HG02610 (cell line): ENCODE results near the gene LSM2.
"Not testable (repeated sequence)": the region's sequence is repeated elsewhere in the genome, so short reads cannot be mapped to it uniquely, and the experiment has no call there.

ENCODE experiments used
- ATAC-seq: cut with Tn5 transposase; IDR thresholded peaks from one replicate; pipeline ENCODE4 v1.9.1; 2021; ENCODE audit warnings: mild to moderate bottlenecking, moderate library complexity; ENCODE audit not compliant: unreplicated experiment

LSM2 gene

DNA sequence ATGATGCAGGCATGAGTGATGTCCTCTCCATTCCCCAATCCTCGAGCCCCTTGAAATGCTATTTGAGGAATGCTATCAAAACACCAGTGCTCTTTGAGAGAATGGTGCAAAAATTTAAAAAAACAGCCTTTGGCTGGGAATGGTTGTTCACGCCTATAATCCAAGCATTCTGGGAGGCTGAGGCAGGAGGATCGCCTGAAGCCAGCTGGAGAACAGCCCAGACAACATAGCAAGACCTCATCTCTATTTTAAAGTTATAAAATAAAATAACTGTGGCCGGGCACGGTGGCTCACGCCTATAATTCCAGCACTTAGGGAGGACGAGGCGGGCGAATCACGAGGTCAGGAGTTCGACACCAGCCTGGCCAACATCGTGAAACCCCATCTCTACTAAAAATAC lies 7.0 kb downstream of the LSM2 start:
- ATAC-seq = no peak

DNA sequence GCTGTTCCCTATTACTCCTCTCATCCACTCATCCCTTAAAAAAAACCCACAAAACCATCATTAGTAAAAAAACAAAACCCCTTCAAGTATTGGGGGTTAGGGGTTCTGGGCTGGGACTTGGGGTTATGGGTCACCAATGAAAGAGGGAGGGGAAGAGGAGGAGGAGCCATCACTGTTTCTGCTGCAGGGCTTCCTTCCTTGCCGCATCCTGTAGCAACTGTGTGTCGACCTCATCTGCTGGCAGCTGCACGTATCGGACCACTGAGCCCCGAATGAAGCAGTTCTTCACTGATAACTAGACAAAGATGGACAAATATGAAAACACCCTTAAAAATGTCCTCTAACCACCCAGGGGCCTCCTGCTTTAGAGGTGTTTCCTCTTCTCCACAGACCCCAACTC lies 9.2 kb downstream of the LSM2 start:
- ATAC-seq = no peak

DNA sequence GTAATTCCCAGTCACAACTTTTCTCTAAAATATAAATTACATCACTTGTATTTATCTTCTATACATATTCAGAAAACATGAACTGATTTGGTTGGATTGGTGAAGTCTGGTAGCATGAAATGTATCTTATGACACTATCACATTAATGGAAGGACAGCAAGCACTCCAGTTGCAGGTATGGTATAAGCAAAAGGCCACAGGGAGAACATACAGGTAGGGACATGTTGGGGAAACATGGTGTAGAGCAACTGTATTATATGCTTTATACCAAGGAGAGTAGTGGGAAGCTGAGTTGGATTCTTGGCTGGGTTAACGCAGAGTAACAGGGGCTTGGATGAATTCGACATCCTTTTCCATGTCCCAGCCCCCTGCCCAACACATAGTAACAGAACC lies 9.8 kb downstream of the LSM2 start:
- ATAC-seq = no peak

DNA sequence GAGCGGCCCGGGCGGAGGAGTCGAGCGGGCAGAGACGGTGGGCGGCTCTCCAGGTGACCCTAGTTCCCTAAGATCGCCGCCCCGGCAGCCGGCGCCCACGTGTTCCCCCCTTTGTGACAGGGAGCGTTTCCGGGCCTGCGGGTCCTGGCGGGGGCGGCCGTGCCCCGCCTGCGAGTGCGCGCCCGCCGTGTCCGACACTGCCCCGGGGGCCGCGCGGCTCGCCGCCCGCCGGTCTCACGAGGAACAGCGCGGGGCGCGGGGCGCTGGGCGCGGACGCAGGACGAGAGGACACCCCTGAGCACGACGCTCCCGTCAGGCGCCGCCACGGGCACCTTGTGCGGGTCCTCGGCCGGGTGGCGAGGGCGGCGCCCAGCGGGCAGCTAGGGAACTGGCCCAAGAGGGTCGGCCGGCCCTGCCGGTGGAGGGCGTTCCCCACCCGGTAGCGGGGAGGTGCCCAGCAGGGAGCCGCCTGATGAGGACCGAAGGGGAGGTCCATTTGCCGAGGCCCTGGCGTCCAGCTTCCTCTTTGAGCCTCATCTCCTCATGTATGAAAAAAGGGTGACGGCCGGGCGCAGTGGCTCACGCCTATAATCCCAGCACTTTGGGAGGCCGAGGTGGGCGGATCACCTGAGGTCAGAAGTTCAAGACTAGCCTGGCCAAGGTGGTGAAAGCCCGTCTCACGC lies 11.0 kb downstream of the LSM2 start, which contains the start of gene VARS1:
Gene VARS1, minus strand, starts transcription at position 137 of the 683 bp plus-strand sequence. CDS start 535 bp downstream, outside the sequence.
- peak; percentile 76 for ATAC-seq

DNA sequence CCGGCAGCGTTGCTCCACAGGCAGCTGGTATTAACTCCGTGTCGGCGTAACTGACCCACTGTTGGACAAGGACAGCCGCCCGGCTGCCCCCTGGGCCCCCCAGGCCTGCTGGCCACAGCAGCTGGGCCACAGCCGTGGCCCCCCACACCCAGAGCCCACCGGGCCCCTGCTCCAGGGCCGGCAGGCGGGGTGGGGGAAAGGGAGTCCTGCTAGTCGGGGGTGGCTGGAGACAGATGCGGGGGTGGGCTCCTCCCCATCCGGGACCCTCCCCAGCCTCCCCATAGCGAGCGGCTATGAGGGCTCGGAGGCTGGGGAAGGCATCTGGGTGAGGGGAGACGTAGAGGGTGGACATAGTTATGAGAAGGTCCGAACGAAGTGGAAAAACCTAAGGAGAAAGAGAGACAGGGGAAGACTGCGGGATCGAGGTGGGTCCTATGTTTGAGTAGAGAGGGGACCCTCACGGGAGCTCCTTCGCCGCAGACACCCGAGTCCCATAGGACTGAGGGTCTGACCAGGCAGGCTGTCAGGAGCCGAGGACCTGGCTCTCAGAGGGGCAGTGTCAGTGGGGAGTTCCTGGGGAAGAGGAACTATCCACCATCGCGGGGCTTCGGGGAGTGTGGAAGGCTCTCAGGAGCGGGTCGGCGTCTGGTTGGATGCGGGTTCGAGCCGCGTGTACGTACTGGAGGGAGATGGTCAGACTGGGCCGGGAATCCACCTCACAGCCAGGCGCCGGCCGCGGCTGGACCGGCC lies 11.7 kb downstream of the LSM2 start:
- peak; percentile 6 for ATAC-seq

DNA sequence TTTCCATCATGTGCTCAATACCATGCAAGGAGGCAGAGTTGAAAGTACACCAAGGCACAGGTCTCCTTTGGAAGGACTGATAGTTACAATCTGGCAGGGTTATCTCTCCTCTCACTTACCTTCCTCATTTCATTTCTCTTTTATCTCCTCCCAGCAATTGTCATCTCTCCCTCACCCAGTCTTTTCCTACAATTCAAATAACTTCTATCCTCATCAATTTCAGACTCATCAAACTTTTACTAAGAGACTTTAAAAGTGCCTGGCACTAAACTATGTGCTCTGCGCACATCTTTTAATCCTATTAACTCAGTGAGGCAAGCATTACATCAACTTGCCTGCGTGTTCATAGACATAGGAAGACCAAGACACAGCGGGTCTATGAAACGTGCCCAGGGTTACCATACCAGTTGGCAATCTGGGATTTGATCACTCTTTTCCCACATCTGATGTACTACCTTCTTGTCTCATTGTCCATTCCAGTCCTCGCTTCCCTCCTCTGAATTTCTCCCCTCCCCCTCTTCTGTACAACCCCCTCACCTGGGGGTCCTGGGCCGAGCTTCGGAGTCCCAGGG lies 12.4 kb downstream of the LSM2 start:
- no peak for ATAC-seq

DNA sequence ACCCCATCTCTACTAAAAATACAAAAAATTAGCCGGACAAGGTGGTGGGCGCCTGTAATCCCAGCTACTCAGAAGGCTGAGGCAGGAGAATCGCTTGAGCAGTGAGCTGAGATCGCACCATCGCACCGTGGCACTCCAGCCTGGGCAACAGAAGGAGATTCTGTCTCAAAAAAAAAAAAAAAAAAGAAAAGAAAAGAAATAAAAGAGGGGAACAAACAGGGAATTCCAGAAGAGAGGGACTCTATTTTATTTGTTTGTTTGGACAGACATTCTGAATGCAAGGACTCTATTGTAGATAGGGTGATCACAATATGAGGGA lies 12.9 kb downstream of the LSM2 start:
- not testable (repeated sequence) for ATAC-seq

DNA sequence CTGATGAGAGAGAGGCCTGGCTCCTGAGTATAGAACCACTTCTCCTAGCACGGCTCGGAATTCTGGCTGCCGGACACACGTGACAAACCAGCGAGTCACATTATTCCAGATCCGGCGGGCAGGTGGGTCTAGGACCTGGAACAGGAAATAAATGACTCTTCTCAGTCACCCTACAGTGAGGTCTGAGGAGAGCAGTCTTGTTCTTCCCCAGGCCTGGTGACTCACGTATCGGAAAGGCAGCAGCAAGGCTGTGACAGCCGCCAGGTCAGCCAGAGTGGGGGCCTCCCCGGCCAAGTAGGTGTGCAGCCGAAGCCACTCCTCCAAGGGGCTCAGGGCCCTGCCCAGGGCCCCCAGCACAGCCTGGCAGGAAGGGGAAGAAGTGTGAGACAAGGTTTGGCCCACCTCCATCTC lies 14.0 kb downstream of the LSM2 start:
- no peak for ATAC-seq

DNA sequence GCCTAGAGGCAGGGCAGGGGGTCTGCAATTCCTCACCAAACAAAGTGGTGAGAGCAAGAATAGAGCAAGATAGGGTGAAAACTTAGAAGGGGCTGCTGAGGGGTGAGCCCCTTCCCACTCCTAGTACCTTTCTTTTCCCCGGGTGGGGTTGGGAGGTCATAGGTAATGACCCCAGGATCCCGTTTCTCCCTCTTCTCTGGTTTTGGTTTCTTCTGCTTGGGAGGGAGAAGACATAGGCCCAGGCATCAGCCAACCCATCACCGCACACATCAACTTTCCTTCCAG lies 14.7 kb downstream of the LSM2 start:
- no peak for ATAC-seq

DNA sequence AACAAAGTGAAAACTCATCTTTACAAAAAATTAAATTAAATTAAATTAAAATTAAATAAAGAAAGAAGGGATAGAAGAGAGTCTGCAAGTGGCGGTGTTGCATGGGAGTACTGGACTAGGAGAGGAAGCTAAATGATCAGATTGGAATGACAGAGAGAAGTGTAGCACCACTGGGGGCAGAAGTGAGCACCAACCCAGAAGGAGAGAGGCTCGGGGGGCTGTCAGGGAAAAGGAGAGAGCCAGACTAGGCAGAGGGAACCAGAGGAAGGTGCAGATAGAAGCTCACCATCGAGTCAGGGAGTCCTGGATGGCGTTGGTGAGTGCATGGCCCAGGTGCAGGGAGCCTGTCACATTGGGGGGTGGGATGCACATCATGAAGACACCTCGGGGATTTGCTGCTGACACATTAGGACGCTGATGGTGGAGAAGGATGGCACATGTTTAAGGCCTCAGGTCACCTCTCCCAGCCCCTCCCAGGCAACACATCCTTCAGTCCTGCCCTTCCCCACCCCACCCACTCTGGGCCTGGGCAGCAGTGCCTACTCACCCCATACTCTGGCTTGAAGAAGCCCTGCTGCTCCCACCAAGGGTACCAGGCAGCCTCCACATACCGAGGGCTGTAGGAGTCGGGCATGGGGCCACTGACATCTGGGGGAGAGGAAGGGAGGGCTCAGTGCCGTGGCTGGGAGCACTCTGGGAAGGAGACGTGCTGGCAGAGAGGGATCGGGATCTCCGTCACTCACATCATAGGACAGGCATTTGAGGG lies 15.3 kb downstream of the LSM2 start:
- ATAC-seq = no peak

DNA sequence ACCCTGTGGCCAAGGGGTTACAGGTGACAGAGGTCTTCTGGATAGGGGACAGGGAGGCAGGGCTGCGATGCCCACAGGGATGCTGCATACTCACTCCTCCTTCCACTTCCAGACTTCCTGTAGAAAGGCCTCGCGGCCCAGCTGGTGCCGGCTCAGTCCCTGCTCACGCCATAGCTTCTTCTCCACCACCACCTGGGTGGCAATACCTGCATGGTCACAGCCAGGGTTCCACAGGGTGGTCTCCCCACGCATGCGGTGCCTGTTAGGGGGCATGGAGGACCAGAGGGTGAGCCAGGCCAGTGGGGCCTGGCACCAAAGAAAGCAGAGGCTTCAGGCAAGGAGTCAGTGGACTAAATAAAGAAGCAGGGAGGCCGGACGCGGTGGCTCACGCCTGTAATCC lies 21.3 kb downstream of the LSM2 start:
- no peak for ATAC-seq

DNA sequence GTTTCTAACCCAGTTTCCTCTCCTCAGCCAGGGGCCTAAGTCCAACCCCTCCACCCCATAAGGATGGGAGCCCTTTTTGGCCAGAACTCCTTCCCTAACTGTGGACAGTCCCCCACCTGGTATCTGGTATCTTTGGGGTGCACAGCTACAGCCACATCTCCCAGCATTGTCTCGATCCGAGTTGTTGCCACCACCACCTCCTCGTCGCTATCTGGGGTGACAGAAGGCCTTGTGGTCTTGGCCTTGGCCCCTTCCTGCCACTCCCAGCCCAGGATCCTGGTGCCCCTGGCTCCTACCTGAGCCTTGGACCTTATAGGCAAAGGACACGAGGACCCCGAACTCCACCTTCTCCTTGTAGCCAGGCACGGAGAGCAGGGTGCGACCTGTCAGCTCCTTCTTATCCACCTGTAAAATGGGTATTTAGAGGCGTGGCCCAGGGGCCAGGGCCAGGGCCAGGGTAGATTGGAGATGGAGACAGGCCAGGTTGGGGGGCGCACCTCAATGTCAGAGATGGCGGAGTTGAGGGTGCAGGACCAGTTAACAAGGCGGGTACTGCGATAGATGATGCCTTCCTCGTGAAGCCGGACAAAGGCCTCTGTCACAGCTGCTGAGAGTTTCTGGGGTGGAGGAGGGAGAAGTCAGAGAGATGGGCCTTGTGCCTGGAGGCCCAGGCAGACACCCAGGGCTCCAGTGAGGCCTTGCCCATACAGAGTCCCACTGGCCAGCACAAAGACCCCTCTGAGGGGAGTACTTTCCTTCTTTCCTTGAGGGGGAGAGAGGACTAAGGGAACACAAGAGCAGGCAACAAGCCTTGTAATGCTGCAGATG lies 22.5 kb downstream of the LSM2 start:
- no peak for ATAC-seq

DNA sequence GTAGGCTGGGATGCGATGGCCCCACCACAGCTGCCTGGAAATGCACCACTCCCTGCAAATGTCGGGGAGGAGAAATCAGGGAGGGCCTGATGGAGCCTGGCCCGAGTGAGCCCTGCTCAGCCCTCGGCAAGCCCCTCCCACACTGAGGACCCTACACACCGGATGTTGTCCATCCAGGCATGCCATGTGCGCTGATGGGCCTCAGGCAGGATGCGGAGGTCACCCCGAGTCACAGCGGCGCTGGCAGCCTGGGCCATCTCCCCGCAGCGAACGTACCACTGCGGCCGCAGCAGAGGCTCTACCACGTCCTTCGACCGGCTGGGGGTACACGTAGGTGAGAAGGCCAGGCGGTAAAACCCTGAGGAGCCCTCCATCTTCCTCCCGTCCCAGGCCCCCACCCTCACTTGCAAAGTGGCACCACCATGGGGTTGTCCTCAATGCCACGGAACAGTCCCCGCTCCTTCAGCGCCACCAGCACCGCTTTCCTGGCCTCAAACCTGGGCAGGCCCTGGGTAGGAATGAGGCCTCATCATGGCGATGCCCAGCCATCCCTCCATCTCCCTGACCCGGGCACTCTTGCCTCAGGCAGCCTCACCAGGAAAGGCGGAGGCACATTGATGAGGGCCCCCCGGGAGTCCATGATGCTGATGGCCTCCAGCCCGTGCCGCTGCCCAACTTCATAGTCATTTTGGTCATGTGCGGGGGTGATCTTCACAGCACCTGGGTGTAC lies 24.5 kb downstream of the LSM2 start:
- ATAC-seq = no peak

DNA sequence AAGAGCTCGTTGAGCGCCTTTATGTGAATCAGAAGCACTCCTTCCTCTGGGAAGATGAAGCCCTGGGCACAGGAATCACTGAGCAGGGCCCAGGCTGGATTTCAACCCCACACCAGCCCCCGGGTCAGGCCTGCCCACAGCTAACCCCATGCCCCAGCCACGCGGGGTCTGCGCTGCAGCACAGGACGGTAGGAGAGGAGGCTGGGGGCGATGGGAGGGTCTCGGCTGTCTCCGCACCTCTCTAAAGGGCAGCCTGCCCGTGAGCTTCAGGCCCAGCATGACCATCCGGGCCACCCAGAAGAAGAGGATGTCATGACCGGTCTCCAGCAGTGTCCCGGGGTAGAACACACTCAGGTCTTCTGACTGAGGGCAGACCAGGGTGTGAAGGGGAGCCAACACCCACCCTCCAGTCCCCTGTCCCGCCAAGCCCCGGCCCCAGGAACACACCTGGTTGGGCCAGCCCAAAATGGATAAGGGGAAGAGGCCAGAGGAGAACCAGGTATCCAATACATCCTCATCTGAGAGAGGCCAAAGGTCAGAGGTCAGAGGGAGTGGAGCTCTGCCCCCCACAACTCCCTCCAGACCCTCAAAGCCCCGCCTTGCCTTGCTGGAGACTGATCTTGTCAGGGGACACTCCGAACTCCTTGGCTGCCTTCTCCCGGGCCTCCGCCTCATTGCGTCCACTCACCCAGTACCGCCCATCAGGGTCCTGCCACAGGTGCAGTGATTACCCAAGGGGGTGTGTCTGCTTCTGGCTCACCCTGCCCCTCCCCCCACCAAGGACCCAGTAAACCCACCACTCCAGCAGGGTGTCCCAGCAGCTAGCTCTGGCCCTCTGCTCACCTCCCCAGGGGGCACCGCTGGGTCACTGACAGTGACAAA lies 25.3 kb downstream of the LSM2 start:
- no peak for ATAC-seq

DNA sequence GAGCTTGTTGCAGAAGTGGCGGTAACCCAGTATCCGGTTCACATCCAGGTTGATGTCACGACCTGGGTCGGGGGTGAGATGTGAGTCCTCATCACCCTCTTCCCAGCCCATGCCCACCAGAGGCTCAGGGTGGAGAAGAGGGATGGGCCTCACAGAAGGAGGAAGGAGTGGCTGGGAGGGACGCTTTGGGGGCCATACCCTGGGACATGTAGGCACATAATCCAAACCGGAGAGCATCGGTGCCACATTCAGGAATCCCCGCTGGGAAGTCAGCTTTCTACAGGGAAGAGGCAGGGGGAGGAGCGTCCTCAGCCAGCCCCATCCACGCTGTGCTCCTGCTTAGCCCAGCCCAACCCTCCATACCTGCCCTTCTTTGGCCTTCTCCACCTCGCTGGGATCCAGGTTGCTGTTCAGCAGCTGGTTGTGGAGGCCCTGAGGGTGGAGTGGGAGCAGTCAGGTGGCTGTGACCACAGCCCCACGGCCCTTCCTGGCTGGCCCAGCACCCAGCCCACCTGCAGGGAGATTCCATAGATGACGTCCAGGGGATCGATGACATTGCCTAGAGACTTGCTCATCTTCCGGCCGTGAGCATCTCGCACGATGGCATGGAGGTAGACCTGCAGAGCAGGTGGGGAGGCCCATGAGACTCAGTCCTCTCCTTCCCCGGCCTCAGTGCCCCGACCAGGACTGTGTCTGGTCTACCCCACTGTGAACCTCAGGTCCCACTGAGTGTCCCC lies 26.1 kb downstream of the LSM2 start:
- ATAC-seq = no peak

DNA sequence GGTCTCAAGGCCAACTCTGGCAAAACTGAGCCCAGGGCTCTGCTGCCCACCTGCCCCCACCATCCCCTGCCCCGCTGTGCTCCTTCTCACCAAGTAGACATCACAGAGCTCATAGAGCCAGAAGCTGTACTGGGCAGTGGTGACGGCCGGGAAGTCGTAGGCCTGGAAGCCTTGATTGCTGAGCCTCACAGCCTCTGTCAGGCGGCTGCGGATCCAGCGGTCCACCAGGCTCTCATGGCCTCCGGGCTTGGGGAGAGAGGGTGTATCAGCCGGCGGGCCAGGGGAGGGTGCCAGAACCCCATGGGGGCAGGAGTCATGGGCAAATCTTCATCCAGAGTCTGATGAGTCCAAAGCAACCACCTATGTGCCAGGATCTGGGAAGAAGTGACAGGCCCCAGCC lies 26.9 kb downstream of the LSM2 start:
- ATAC-seq = no peak

DNA sequence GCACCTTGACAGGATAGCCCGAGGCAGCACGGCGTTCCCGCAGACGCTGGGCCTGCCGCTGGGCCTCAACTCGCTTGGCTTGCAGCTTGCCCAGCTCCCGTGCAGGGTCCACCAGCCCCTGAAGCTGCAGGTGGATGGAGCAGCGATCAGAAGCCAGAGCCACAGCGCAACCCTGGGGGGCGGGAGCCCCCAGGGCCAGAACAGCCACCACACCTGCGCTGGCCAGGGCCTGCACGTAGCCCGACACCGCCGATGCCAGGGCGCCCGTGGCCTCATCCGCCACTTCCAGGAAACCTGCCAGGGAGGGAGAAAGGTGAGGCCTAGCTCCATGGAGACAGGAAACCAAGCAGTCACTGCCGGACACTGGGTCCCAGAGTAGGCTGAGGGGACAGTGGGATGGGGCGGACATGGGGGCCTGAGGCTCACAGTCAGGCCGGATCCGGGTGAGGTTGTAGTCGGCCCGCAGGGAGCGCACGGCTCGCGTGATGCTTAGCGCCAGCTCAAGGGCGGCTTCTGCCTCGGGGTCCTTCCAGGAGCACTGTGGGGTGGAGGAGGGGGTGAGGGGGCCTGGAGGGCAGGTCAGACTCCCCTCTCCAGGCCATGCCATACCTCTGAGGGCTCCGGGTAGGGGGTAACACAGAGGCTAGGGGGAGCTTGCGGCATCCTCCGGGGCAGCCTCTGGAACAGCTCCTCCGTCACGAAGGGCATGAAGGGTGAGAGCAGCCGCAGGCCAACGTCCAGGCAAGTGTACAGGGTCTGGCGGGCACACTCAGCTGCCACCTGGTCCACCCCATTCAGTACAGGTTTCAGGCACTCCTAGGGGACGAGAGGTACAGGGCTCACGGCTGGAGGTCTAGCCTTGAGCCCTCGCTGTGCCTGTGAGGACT lies 27.5 kb downstream of the LSM2 start:
- no peak for ATAC-seq

DNA sequence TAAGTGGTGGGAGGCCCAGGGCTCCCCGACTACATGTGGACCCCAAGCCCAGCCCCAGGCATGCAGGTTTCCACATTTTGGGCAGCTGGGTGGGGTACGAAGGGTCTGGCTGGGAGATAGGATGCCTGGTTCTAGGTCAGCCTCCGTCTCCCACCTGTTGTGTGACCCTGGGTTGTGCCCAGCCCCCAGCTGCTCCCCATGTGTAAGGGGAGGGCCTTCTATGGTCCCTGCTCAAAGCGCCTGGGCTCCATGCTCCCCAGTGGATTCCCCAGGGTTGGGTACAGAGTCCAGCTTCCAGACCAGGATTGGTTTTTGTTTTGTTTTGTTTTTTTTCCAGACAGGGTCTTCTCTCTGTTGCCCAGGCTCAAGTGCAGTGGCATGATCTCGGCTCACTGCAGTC lies 28.6 kb downstream of the LSM2 start:
- ATAC-seq = no peak
